ENCODE data around the gene NISCH.

DNA sequence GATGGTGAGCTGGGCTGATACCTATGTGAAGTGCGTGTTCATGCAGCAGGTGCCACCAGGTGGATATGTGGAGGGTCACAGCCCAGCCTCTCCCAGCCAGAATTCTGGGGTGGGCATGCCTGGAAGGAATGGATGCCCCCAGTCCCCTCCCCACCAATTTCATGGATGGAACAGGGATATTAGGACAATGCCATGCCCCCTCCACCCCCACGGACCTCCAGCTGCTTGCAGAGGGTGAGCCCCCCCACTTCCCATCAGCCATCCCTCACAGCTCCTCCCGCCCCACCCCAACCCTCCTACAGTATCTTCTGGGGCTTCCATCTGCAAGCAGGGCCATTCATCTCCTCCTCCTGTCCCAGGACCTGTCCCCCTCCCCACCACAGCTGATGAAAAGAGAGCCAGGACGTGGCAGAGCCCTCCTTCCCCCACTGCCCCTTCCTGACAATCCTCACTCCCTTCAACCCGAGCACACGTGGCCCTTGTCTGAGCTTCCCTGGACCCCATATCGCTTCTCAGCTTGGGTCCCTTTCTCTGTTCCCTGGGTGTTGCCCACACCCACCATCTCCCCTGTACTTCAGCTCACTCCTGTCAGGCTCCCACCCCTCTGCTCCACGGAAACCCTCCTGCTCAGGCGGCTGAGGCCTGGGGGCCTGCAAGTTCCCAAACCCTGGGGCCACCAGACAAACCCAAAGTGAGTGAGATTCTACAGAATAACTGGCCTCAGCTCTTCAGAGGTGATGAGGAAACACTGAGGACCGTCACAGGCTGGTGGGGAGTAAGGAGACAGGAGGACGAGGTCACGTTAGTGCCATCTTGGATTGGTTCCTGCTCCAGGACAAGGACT lies 7.7 kb upstream of the NISCH start:
- TF ChIP-seq MAFK (IDR thresholded peaks at IDR 0.05; ENCODE audit: partially characterized antibody): no peak
- TF ChIP-seq POLR2A (IDR thresholded peaks at IDR 0.05; ENCODE audit: low read length): no peak
- TF ChIP-seq, protein P1, sequence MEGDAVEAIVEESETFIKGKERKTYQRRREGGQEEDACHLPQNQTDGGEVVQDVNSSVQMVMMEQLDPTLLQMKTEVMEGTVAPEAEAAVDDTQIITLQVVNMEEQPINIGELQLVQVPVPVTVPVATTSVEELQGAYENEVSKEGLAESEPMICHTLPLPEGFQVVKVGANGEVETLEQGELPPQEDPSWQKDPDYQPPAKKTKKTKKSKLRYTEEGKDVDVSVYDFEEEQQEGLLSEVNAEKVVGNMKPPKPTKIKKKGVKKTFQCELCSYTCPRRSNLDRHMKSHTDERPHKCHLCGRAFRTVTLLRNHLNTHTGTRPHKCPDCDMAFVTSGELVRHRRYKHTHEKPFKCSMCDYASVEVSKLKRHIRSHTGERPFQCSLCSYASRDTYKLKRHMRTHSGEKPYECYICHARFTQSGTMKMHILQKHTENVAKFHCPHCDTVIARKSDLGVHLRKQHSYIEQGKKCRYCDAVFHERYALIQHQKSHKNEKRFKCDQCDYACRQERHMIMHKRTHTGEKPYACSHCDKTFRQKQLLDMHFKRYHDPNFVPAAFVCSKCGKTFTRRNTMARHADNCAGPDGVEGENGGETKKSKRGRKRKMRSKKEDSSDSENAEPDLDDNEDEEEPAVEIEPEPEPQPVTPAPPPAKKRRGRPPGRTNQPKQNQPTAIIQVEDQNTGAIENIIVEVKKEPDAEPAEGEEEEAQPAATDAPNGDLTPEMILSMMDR (IDR thresholded peaks at IDR 0.05): no peak
- TF ChIP-seq RCOR1 (IDR thresholded peaks at IDR 0.05; ENCODE audit: low read depth, low read length): no peak
- TF ChIP-seq, protein P2, sequence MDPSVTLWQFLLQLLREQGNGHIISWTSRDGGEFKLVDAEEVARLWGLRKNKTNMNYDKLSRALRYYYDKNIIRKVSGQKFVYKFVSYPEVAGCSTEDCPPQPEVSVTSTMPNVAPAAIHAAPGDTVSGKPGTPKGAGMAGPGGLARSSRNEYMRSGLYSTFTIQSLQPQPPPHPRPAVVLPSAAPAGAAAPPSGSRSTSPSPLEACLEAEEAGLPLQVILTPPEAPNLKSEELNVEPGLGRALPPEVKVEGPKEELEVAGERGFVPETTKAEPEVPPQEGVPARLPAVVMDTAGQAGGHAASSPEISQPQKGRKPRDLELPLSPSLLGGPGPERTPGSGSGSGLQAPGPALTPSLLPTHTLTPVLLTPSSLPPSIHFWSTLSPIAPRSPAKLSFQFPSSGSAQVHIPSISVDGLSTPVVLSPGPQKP (IDR thresholded peaks at IDR 0.05; ENCODE audit: low read depth, low read length): no peak
- no peak for TF ChIP-seq HOXA7 (CRISPR knock-in tag; IDR thresholded peaks at IDR 0.05)
- no peak for TF ChIP-seq CHD4 (IDR thresholded peaks at IDR 0.05; ENCODE audit: borderline replicate concordance)
- TF ChIP-seq, protein P3, sequence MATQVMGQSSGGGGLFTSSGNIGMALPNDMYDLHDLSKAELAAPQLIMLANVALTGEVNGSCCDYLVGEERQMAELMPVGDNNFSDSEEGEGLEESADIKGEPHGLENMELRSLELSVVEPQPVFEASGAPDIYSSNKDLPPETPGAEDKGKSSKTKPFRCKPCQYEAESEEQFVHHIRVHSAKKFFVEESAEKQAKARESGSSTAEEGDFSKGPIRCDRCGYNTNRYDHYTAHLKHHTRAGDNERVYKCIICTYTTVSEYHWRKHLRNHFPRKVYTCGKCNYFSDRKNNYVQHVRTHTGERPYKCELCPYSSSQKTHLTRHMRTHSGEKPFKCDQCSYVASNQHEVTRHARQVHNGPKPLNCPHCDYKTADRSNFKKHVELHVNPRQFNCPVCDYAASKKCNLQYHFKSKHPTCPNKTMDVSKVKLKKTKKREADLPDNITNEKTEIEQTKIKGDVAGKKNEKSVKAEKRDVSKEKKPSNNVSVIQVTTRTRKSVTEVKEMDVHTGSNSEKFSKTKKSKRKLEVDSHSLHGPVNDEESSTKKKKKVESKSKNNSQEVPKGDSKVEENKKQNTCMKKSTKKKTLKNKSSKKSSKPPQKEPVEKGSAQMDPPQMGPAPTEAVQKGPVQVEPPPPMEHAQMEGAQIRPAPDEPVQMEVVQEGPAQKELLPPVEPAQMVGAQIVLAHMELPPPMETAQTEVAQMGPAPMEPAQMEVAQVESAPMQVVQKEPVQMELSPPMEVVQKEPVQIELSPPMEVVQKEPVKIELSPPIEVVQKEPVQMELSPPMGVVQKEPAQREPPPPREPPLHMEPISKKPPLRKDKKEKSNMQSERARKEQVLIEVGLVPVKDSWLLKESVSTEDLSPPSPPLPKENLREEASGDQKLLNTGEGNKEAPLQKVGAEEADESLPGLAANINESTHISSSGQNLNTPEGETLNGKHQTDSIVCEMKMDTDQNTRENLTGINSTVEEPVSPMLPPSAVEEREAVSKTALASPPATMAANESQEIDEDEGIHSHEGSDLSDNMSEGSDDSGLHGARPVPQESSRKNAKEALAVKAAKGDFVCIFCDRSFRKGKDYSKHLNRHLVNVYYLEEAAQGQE (IDR thresholded peaks at IDR 0.05): no peak
- TF ChIP-seq POLR2AphosphoS2 (conservative IDR thresholded peaks at IDR 0.05; ENCODE audit: low read length): no peak
- TF ChIP-seq MAZ (IDR thresholded peaks at IDR 0.05; ENCODE audit: borderline replicate concordance, low read depth, low read length): no peak
